Uterus (tissue), 4 donors: Measurements from ENCODE around the gene POLR3H. TPM values are rescaled to one million over a fixed set of nuclear protein-coding genes. Genes with fewer than 3 reads are reported as not detected.

Source experiments
- DNase-seq, 2 donors: peaks; one replicate each; pipeline ENCODE4 v3.0.0-alpha.2; 2019 to 2020
- H3K27ac ChIP-seq, 2 donors: fragments of 200-600 bp; sonication (generic); 1 replicate in 1 of 2; 2 replicates in 1 of 2; pipeline ENCODE4 v1.5.1; 2016 to 2018
- H3K27me3 ChIP-seq, 2 donors: fragments of 200-600 bp; sonication (generic); one replicate each; pipeline ENCODE4 v1.5.1; 2018 to 2019; ENCODE audit warnings: control low read depth in 1 of 2
- H3K36me3 ChIP-seq, 2 donors: fragments of 200-600 bp; sonication (generic); one replicate each; pipeline ENCODE4 v1.5.1; 2019; ENCODE audit warnings: control low read depth in 1 of 2
- H3K4me1 ChIP-seq, 2 donors: fragments of 200-600 bp; sonication (generic); one replicate each; pipeline ENCODE4 v1.5.1; 2018 to 2019; ENCODE audit warnings: control low read depth in 1 of 2
- H3K4me3 ChIP-seq, 2 donors: fragments of 200-600 bp; sonication (generic); 1 replicate in 1 of 2; 2 replicates in 1 of 2; pipeline ENCODE4 v1.5.1; 2018 to 2019; ENCODE audit warnings: mild to moderate bottlenecking in 1 of 2
- H3K9me3 ChIP-seq, 2 donors: fragments of 200-600 bp; sonication (generic); one replicate each; pipeline ENCODE4 v1.5.1; 2019; ENCODE audit warnings: control low read depth in 1 of 2
- POLR2A ChIP-seq, 2 donors: fragments of 450-650 bp; IDR thresholded peaks; one replicate each; pipeline ENCODE4 v1.6.1; 2016; ENCODE audit warnings: antibody characterized with exemption in 2 of 2, mild to moderate bottlenecking in 1 of 2, moderate library complexity in 1 of 2
- intact Hi-C: fragments of 100-400 bp; cut with DNase I; formaldehyde crosslinking; loops from one replicate; pipeline ENCODE4 v1.15.1; 2023; ENCODE audit warnings: low total_unique reads
- total RNA-seq, 4 donors: library from RNA; depleted of rRNA in 3 of 4; stranded (reverse); fragments of >200 nt in 3 of 4; gene quantifications; one replicate each; pipeline versions ENCODE4 v1.1.0 to v1.2.4, GENCODE V29; 2014 to 2023
- TF ChIP-seq, protein P1 (sequence below), 4 experiments: fragments of 200-600 bp in 2 of 4; fragments of 450-650 bp in 2 of 4; sonication (generic) in 2 of 4; IDR thresholded peaks; one replicate each; pipeline ENCODE4 v1.5.1; 2016 to 2019; ENCODE audit warnings: antibody characterized with exemption in 4 of 4, mild to moderate bottlenecking in 2 of 4, moderate library complexity in 1 of 4
- donor health status: DM: yes; HTN: yes; CAD: no.

The POLR3H gene
- total RNA-seq, 4 donors from 2014 or later, result 3.2 to 41.9 (median 16.6) TPM

DNA sequence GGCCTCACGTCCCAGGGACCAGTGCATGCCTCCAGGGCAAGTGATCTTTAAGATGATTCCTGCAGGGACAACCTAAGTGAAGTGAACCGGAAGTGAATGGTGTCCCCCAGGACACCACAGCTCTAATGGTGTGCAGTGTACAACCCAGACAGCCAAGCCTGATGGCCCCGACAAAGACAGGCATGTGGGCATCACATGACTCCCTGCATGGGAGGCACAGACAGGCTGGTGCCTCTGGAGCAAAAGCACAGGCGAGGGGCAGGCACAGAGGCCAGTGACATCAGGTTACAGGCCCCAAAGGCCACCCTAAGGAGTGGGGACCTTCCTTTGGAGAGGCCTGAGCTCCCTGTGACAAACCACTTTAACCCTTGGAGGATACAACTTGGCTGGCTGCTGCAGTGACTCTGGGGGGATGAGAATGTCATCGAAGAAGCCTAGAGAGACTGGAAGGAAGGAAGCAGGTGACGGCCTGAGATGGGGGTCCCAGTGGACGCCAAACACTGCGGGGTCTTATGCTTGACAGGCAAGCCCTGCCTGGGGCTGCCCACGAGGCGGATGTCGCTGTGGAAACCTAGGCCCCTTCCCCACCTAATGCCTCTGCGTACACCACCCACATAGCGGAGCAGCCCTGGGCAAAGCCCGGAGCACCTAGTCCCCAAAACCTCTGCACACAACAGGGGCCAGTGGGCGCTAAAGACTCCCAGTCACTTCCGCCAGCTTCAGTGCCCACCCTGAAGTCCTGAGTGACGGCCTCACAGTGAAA lies 12.4 kb downstream of the POLR3H start:
- H3K27ac ChIP-seq, result no peak overlapping the region
- TF ChIP-seq, protein P1, sequence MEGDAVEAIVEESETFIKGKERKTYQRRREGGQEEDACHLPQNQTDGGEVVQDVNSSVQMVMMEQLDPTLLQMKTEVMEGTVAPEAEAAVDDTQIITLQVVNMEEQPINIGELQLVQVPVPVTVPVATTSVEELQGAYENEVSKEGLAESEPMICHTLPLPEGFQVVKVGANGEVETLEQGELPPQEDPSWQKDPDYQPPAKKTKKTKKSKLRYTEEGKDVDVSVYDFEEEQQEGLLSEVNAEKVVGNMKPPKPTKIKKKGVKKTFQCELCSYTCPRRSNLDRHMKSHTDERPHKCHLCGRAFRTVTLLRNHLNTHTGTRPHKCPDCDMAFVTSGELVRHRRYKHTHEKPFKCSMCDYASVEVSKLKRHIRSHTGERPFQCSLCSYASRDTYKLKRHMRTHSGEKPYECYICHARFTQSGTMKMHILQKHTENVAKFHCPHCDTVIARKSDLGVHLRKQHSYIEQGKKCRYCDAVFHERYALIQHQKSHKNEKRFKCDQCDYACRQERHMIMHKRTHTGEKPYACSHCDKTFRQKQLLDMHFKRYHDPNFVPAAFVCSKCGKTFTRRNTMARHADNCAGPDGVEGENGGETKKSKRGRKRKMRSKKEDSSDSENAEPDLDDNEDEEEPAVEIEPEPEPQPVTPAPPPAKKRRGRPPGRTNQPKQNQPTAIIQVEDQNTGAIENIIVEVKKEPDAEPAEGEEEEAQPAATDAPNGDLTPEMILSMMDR (IDR thresholded peaks at IDR 0.05), result no peak
- intact Hi-C loops, result loop anchor here (5.0 kb wide), 1 partner anchor 130 kb away; no protein-coding TSS in a partner anchor
- H3K4me1 ChIP-seq, result no peaks in the 10 kb centered on the region
- H3K9me3 ChIP-seq, result no peaks in the 10 kb centered on the region
- H3K36me3 ChIP-seq, result no peaks in the 10 kb centered on the region
- no peaks in the 10 kb centered on the region for H3K27me3 ChIP-seq
- H3K4me3 ChIP-seq, result no peak overlapping the region
- no peak for DNase-seq

DNA sequence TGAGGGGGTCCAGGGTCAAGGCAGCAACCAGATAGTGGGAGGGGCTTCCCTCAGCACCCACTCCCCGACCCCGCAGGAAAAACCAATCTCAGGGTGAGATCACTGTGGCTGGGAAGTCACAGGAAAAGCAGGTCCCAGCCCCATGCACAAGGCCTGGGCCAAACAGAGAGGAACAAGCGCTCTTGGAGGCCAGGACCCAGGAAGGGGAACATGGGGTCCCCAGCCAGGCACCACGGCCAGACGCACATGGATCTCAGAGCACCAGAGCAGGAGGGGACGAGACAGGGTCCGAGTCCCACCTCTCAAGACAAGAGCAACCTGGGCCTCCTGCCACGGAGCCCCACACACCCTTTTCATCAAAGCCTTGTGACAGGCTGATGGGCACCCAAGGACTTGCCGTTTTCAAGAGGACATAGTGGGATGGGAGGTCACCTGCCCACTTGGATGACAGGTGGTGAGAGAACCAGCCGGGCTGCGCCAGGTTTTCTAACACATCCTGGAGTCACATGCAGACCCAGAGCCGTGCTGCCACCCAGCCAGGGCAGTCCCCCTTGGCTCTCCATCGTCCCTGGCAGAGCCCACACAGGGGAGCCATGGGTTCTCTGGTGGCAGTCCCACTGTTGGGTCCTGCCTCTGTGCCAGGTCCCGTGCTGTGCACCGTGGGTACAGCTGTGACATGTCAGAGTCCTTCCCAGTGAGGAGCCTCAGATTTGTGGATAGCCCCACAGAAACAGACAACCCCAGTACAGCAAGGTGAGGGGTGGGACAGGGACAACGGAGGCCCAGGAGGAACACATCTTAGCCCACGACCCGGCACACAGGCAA lies 13.2 kb downstream of the POLR3H start:
- Histone ChIP-seq H3K36me3 (no peaks in the 10 kb centered on the region), H3K27ac (no peak overlapping the region), H3K4me3 (no peak overlapping the region), H3K4me1 (peaks cover 0 to 5% of the 10 kb centered on the region in 2 donors), H3K9me3 (no peaks in the 10 kb centered on the region), H3K27me3 (no peaks in the 10 kb centered on the region)
- no peak for TF ChIP-seq POLR2A (IDR thresholded peaks at IDR 0.05)
- TF ChIP-seq, protein P1 (IDR thresholded peaks at IDR 0.05), result no peak
- intact Hi-C loops, result loop anchor here (5.0 kb wide), 1 partner anchor 129 kb away; no protein-coding TSS in a partner anchor
- no peak for DNase-seq

DNA sequence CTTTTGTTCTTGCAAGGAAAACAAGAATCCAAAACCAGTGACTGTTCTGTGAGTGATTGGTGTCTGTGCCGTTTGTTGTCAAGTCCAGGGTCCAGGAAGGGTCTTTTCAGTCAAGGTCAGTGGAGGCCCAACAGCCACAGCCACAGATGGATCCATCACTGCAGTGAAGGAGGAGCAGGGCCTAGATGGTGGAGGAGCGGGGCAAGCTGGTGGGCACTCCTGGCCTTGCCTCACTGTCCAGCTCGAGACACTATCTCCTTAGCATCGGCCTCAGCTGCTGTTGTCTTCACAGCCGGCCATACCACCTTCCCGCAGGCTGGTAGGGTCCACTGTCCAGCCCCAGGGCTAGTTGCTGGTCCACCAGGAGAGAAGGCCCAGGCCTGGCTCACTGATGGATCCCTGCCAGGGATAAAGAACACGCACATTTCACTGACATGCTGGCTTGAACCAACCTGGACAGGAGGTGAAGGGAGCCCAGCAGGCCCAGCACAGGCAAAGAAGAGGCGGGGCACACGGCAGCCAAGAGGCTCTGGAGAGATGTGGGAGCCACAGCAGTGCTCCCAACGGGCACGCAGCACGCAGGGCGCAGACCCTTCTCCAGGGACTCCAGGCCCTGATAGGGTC lies 15.2 kb downstream of the POLR3H start:
- no peaks in the 10 kb centered on the region for H3K27me3 ChIP-seq
- DNase-seq, result no peak
- H3K9me3 ChIP-seq, result no peaks in the 10 kb centered on the region
- intact Hi-C loops, result loop anchor here (5.0 kb wide), 1 partner anchor 137 kb away; no protein-coding TSS in a partner anchor
- peaks cover 0 to 14% of the 10 kb centered on the region in 2 donors for H3K4me1 ChIP-seq
- H3K36me3 ChIP-seq, result no peaks in the 10 kb centered on the region
- H3K27ac ChIP-seq, result no peak overlapping the region
- H3K4me3 ChIP-seq, result no peak overlapping the region
- no peak for TF ChIP-seq POLR2A (IDR thresholded peaks at IDR 0.05)
- TF ChIP-seq, protein P1 (IDR thresholded peaks at IDR 0.05), result no peak

DNA sequence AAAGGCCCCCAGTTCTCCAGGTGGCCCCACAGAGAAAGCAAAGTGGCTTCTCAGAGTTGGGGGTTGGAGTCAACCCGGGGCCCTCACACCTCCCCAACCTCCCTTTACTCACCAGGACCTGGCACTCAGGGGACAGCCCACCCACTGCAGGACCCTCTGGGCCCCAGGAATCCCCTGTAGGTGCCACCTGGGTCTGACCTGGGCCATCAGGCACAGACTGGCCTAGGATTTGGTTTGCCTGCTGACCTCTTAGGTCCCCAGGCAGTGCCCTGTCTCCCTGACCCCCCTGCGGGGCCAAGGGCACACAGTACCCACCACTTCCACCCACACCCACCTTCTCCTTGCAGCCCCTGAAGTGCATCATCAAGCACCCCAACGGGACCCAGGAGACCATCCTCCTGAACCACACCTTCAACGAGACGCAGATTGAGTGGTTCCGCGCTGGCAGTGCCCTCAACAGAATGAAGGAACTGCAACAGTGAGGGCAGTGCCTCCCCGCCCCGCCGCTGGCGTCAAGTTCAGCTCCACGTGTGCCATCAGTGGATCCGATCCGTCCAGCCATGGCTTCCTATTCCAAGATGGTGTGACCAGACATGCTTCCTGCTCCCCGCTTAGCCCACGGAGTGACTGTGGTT lies 16.0 kb downstream of the POLR3H start:
- no peaks in the 10 kb centered on the region for H3K27me3 ChIP-seq
- H3K36me3 ChIP-seq, result no peaks in the 10 kb centered on the region
- H3K4me1 ChIP-seq, result peaks cover 0 to 14% of the 10 kb centered on the region in 2 donors
- DNase-seq, result no peak
- TF ChIP-seq POLR2A (IDR thresholded peaks at IDR 0.05), result no peak
- no peaks in the 10 kb centered on the region for H3K9me3 ChIP-seq
- no peak overlapping the region for H3K27ac ChIP-seq
- intact Hi-C loops, result loop anchor here (5.0 kb wide), 1 partner anchor 136 kb away; no protein-coding TSS in a partner anchor
- H3K4me3 ChIP-seq, result no peak overlapping the region
